BE2C (cell line): Measurements from ENCODE around the gene IGFBP4.

Source experiments
- DNase-seq: peaks from one replicate; pipeline ENCODE4 v3.0.0-alpha.2; 2020
- H3K27me3 ChIP-seq: fragments of 250-450 bp; sonication (Bioruptor Pico); 2 replicates; pipeline ENCODE4 v1.5.1; 2020; ENCODE audit warnings: mild to moderate bottlenecking
- H3K36me3 ChIP-seq: fragments of 250-450 bp; sonication (Bioruptor Pico); 2 replicates; pipeline ENCODE4 v1.5.1; 2020; ENCODE audit warnings: mild to moderate bottlenecking
- H3K4me1 ChIP-seq: fragments of 250-450 bp; sonication (Bioruptor Pico); 2 replicates; pipeline ENCODE4 v1.5.1; 2020
- H3K4me3 ChIP-seq: 2 replicates; pipeline ENCODE4 v1.5.1; 2011; ENCODE audit warnings: low read depth, low read length
- H3K9me3 ChIP-seq: fragments of 250-450 bp; sonication (Bioruptor Pico); 2 replicates; pipeline ENCODE4 v1.5.1; 2020
- TF ChIP-seq, protein P1 (sequence below): IDR thresholded peaks from 2 replicates; pipeline ENCODE4 v1.5.1; 2012; ENCODE audit warnings: mild to moderate bottlenecking, low read depth, low read length

The IGFBP4 gene

DNA sequence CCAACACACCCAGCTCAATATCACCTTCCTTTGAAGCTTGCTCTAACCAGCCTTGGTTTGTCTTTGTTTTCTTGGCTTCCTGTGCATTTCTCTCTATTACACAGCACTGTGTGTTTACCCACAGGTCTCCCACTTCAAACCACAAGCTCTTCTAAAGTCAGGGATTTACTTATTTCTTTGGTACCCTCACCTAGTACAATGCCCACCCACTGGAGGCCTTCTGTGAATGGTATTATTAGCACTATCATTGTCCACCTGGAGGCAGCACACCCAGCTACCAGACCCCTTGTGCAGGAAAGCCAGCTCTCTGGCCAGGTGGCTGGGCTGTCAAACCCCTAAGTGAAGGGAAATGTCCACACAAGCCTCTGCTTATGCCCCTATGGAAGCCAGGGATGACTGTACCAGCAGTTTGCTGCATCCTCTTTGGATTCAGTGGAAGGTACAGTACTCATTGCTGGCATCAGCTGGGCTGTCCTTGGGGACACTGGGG is 16.2 kb upstream of the IGFBP4 start:
- Histone ChIP-seq H3K4me3 (no peak overlapping the region), H3K9me3 (no peaks in the 10 kb centered on the region), H3K27me3 (no peaks in the 10 kb centered on the region), H3K36me3 (no peaks in the 10 kb centered on the region), H3K4me1 (no peaks in the 10 kb centered on the region)
- DNase-seq, result no peak
- TF ChIP-seq, protein P1, sequence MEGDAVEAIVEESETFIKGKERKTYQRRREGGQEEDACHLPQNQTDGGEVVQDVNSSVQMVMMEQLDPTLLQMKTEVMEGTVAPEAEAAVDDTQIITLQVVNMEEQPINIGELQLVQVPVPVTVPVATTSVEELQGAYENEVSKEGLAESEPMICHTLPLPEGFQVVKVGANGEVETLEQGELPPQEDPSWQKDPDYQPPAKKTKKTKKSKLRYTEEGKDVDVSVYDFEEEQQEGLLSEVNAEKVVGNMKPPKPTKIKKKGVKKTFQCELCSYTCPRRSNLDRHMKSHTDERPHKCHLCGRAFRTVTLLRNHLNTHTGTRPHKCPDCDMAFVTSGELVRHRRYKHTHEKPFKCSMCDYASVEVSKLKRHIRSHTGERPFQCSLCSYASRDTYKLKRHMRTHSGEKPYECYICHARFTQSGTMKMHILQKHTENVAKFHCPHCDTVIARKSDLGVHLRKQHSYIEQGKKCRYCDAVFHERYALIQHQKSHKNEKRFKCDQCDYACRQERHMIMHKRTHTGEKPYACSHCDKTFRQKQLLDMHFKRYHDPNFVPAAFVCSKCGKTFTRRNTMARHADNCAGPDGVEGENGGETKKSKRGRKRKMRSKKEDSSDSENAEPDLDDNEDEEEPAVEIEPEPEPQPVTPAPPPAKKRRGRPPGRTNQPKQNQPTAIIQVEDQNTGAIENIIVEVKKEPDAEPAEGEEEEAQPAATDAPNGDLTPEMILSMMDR, result peak; percentile 10; the same call in 1 of the 2 replicates

DNA sequence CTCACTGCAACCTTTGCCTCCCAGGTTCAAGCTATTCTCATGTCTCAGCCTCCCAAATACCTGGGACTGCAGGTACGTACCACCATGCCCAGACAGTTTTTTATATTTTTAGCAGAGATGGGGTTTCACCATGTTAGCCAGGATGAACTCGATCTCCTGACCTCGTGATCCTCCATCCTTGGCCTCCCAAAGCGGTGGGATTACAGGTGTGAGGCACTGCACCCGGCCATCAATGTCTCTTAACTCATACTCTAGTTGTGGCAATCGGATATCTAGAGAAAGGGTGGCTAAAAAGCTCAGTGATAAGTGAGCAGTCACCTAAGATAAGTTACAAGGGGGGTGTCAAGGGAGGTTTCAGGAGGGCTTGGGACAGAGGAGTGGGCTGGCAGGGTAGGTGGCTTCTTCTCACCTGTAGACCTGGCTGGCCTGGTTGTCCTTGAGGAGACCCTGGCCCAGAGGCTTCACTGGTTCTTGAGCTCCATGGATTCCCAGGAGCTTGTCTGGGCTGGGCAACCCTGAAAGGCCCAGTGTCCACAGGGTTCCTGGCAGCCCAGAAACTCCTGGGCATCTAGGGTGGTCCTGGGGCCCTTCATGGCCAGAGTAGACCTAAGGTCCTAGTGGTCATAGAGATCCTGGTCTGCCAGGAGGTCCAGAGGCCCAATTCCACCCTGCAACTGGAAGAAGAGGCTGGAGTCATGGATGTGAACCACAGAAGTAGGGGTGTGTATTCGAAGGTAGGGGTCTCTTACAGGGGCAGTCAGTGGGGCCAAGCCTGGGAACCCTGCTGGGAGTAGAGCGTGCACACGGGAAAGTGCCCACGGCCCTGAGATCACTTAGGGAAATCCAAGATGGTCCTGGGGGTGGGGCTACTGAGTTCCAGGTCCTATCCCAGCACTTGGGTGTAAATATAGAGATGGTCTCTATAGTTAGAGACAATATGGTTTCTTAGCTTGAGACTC is 12.7 kb upstream of the IGFBP4 start:
- Histone ChIP-seq H3K4me1 (peaks cover 16% of the 10 kb centered on the region), H3K36me3 (no peaks in the 10 kb centered on the region), H3K9me3 (no peaks in the 10 kb centered on the region), H3K4me3 (no peak overlapping the region), H3K27me3 (no peaks in the 10 kb centered on the region)
- TF ChIP-seq, protein P1, result no peak
- no peak for DNase-seq

DNA sequence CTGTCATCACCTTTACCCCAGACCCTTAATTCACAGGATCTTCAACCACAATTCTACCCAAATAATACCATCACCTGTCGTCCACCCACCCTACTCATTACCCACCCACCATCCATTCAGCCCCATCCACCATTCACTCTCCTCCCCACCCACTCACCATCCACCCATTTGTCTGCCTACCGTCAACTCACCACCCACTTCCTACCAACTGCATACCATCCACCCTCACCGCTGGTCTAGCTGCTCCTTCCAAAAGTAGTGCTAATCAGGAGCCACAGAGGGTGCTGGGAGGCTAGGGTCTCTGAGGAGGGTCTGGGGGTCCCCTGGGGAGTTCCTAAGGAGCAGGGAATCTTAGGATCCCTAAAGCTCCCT is 12.0 kb upstream of the IGFBP4 start:
- no peak for DNase-seq
- TF ChIP-seq, protein P1, result no peak
- Histone ChIP-seq H3K4me1 (peaks cover 16% of the 10 kb centered on the region), H3K4me3 (no peak overlapping the region), H3K9me3 (no peaks in the 10 kb centered on the region), H3K36me3 (no peaks in the 10 kb centered on the region), H3K27me3 (no peaks in the 10 kb centered on the region)

DNA sequence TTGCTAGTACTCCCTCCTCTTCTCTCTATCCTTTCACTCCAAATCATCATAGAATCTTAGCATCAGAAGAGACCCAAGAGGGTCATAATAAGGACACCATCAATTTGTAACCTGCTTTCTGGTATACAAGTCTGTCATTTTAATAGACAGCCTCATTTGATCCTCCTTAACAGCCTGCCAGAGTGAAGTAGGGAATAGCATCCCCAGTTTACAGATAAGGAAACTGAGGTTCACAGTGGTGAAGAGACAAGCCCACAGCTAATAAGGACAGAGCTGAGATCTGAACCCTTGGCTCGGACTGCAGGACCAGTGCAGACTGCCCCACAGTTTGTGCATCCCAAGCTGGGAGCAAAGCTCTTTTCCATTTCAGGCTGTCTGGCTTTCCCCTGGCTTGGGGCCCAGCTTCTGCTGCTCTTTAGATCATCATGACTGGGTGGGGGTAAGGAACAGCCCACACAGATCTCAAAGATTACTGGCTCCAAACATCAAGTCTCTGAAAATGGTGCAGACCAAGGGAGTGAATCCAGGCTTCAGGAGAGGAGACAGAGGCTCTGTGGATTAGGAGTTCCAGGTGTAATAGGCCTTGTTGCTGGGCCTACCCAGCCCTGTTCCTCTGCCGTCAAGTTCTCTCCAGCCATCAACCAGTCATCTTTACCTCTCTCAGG is 10.3 kb upstream of the IGFBP4 start:
- H3K36me3 ChIP-seq, result no peaks in the 10 kb centered on the region
- TF ChIP-seq, protein P1, result no peak
- no peaks in the 10 kb centered on the region for H3K27me3 ChIP-seq
- H3K4me3 ChIP-seq, result no peak overlapping the region
- H3K4me1 ChIP-seq, result peaks cover 16% of the 10 kb centered on the region
- peak; percentile 66 for DNase-seq
- H3K9me3 ChIP-seq, result no peaks in the 10 kb centered on the region

DNA sequence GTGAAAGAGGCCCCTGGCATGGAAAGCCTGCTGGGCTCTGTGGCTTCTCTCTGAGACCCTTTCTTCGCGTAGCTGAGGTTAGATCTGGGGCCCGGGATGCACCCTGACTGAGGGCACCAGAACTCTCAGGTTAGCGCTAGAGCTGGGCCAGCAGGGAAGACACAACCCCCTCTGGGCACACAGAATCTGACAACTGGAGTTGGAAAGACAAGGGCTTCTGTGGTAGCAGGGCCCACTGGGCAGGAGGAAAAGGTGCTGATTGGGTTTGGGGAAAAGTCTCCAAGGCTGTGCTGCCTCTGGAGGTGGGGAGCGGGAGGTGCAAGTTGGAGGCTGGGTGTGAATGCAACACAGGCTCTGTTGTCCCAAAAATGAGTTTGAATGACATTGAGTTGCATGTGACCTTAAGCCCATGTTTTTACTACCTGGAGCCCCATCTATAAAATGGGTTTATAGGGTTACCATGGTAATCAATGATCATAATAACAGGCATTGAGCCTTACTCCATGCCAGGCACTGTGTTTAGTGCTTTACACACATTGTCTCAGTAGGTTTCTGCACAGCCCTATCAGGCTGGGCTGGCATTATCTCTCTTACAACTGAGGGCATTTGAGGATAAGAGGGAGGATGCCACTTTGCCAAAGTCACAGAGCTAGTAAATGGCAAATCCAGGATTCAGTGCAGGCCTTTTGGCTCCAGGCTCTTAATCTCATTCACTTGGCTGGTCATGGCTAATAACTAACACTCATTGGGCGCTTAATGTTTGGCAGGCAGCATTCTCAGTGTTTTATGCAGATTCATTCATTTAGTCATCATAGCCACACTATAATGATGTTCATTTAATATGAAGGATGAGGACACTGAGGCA is 9.5 kb upstream of the IGFBP4 start:
- Histone ChIP-seq H3K36me3 (no peaks in the 10 kb centered on the region), H3K27me3 (no peaks in the 10 kb centered on the region), H3K4me3 (no peak overlapping the region), H3K4me1 (peaks cover 16% of the 10 kb centered on the region), H3K9me3 (no peaks in the 10 kb centered on the region)
- TF ChIP-seq, protein P1, result peak; percentile 64
- peak; percentile 56 for DNase-seq
